Tracheal epithelial cell (primary cell): ENCODE measurements around the gene FUT7. TPM values are rescaled to one million over a fixed set of nuclear protein-coding genes. Genes with fewer than 3 reads are reported as not detected.

Source experiments
- total RNA-seq: library from RNA; depleted of rRNA; stranded (reverse); fragments of >200 nt; gene quantifications from 2 replicates; pipeline ENCODE4 v1.2.1, GENCODE V29; 2014

The FUT7 gene
- total RNA-seq = not detected in 2 replicates

GRCh38 chr9:137031904-137032640 is at the start of gene FUT7:
FUT7 (minus strand) TSS chr9:137032088; CDS start chr9:137031991, 97 bp downstream.

GRCh38 chr9:137077010-137077747 is 45.3 kb upstream of the FUT7 start, which contains the start of gene UAP1L1:
UAP1L1 (plus strand) TSS chr9:137077517; CDS start chr9:137077533, 16 bp downstream.

GRCh38 chr9:137070201-137070905 is 38.5 kb upstream of the FUT7 start, which contains the start of gene SAPCD2:
SAPCD2 (minus strand) TSS chr9:137070557; CDS start chr9:137070460, 97 bp downstream.

GRCh38 chr9:137053944-137054931 is 22.4 kb upstream of the FUT7 start, which contains the start of gene ENTPD2:
ENTPD2 (minus strand) TSS chr9:137054061; CDS start chr9:137053997, 64 bp downstream.

GRCh38 chr9:137046088-137046787 is 14.3 kb upstream of the FUT7 start, which contains the start of gene NPDC1:
NPDC1 (minus strand) TSS chr9:137046177; CDS start chr9:137045989, 188 bp downstream.

DNA sequence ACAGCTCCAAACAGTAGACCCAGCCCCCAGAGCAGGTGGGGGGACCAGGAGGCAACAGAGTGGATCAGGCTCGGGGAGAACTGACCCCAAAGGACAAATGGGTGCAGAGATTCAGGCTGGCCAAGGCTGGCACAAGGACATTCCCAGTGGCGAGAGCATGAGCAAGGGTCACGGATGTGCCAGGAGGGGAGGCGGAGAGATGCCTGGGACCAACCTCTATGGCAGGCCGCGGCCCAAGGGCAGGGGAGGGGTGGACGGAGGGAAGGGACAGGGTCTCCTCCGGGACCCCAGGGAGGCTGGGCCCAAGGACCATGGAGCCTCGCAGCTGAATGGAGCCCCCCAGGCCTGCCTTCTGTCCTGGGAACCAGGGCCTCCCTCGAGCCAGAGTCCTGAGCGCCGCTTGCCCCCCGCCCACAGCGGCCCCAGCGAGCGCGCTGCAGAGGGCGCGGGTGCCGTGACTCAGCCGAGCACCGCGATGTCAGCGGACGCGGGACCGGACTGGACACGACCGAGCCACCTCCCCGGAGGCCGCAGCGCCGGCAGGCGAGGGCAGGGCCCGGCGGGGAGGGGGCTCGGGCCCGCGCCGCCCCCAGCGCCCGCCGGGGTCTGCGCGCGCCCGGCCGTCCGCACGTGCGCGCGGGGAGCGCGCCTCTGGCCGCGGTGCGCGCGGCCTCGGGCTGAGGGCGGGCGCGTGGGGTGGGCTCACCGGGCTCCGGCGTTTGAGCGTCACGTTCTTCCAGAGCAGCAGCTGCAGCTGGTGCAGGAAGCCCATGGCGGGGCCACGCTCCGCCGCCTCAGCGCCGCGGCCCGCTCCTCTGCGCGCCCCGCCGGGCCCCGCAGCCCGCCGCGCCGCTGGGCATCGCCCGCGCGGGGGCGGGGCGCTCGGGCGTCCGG is 4.3 kb downstream of the FUT7 start, which contains the start of gene ABCA2:
Gene ABCA2, minus strand, starts transcription at position 869 of the 894 bp plus-strand sequence. Its CDS starts 97 bp downstream, at position 772.

GRCh38 chr9:136996361-136997292 is 35.3 kb downstream of the FUT7 start, which contains the start of gene CLIC3:
CLIC3 (minus strand) TSS chr9:136996568; CDS start chr9:136996543, 25 bp downstream.

DNA sequence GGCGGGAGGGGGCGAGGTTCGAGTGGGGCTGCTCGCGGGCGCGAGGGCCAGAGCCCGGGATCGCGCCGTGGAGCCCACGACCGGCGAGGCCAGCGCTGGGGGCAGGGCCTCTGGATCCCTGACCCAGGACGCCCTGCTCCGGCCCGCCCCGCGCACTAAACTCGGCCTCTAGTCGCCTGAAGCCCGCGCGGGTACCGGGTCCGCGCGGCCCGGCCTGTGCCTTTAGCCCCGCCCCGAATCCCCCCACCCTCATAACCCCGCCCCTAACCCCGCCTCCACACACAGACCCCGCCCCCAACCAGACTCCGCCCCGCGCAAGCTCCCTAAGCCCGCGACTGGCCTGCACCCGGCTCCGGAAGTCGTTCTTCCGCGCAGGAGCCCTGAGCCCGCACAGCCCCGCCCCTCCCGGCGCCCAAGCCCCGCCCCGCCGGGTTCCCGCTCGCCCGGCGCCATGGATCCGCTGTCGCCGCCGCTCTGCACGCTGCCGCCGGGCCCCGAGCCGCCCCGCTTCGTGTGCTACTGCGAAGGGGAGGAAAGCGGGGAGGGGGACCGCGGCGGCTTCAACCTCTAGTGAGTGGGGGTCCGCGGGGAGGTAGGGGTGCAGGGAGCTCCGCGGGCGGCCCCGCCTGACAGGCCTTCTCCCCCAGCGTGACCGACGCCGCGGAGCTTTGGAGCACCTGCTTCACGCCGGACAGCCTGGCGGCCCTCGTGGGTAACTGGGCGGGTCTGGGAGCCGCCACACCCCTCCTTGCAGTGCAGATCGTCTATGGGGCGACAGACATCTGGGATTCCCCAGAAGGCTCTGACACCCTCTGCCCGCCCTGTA is 39.7 kb downstream of the FUT7 start, which contains the start of gene PAXX:
Gene PAXX, plus strand, starts transcription at position 430 of the 826 bp plus-strand sequence. Its CDS starts 22 bp downstream, at position 452.

GRCh38 chr9:136982232-136983051 is 49.4 kb downstream of the FUT7 start, which contains the start of gene LCNL1:
LCNL1 (plus strand) TSS chr9:136982993; CDS start chr9:136983587, 594 bp downstream.

Other genes with a start within 250 kb of the FUT7 start
- gene TMEM141, start 240.7 kb downstream of the FUT7 start, total RNA-seq = 145 and 153 TPM in 2 replicates
- 0.43 TPM in 1 of 2 replicates, not detected in the other for gene CCDC183, start 235.8 kb downstream of the FUT7 start, total RNA-seq
- 46.5 and 65.9 TPM in 2 replicates for gene RABL6, start 224.1 kb downstream of the FUT7 start, total RNA-seq
- 1.1 and 1.7 TPM in 2 replicates for gene AJM1, start 189.6 kb downstream of the FUT7 start, total RNA-seq
- 64.6 and 90.8 TPM in 2 replicates for gene PHPT1, start 182.7 kb downstream of the FUT7 start, total RNA-seq
- 1.1 and 1.9 TPM in 2 replicates for gene MAMDC4, start 179.7 kb downstream of the FUT7 start, total RNA-seq
- gene EDF1, start 165.8 kb downstream of the FUT7 start, total RNA-seq = 188 and 239 TPM in 2 replicates
- gene TRAF2, start 145.6 kb downstream of the FUT7 start, total RNA-seq = 10.4 and 14.5 TPM in 2 replicates
- 168 and 235 TPM in 2 replicates for gene FBXW5, start 87.3 kb downstream of the FUT7 start, total RNA-seq
- gene C8G, start 86.8 kb downstream of the FUT7 start, total RNA-seq = not detected in 2 replicates
- gene LCN12, start 79.8 kb downstream of the FUT7 start, total RNA-seq = 1.2 TPM in 1 of 2 replicates, not detected in the other
- not detected in 2 replicates for gene PTGDS, start 54.6 kb downstream of the FUT7 start, total RNA-seq
- not detected in 2 replicates for gene LCNL1, start 49.1 kb downstream of the FUT7 start, total RNA-seq
- 16.4 and 21.4 TPM in 2 replicates for gene PAXX, start 39.7 kb downstream of the FUT7 start, total RNA-seq
- gene CLIC3, start 35.5 kb downstream of the FUT7 start, total RNA-seq = 4.0 and 4.8 TPM in 2 replicates
- 9.8 and 13.0 TPM in 2 replicates for gene ABCA2, start 3.9 kb downstream of the FUT7 start, total RNA-seq
- gene NPDC1, start 14.1 kb upstream of the FUT7 start, total RNA-seq = 8.3 and 9.4 TPM in 2 replicates
- gene ENTPD2, start 22.0 kb upstream of the FUT7 start, total RNA-seq = 0.21 and 1.7 TPM in 2 replicates
- 1.1 and 4.1 TPM in 2 replicates for gene SAPCD2, start 38.5 kb upstream of the FUT7 start, total RNA-seq
- 1.7 and 13.3 TPM in 2 replicates for gene UAP1L1, start 45.4 kb upstream of the FUT7 start, total RNA-seq
- gene MAN1B1, start 54.9 kb upstream of the FUT7 start, total RNA-seq = 69.9 and 71.4 TPM in 2 replicates
- 76.1 and 80.4 TPM in 2 replicates for gene DPP7, start 82.6 kb upstream of the FUT7 start, total RNA-seq
- 0.21 and 0.48 TPM in 2 replicates for gene GRIN1, start 107.1 kb upstream of the FUT7 start, total RNA-seq
- 0.24 TPM in 1 of 2 replicates, not detected in the other for gene LRRC26, start 138.0 kb upstream of the FUT7 start, total RNA-seq
- not detected in 2 replicates for gene TMEM210, start 140.0 kb upstream of the FUT7 start, total RNA-seq
- gene ANAPC2, start 156.5 kb upstream of the FUT7 start, total RNA-seq = 8.5 and 9.6 TPM in 2 replicates
- 76.3 and 93.3 TPM in 2 replicates for gene SSNA1, start 156.6 kb upstream of the FUT7 start, total RNA-seq
- gene TPRN, start 168.7 kb upstream of the FUT7 start, total RNA-seq = 4.1 and 6.4 TPM in 2 replicates
- gene TMEM203, start 173.6 kb upstream of the FUT7 start, total RNA-seq = 34.0 and 66.9 TPM in 2 replicates
- gene NDOR1, start 173.6 kb upstream of the FUT7 start, total RNA-seq = 2.7 and 6.2 TPM in 2 replicates
- 0.24 and 0.64 TPM in 2 replicates for gene RNF208, start 190.2 kb upstream of the FUT7 start, total RNA-seq
- gene CYSRT1, start 193.1 kb upstream of the FUT7 start, total RNA-seq = 0.72 and 6.0 TPM in 2 replicates
- gene RNF224, start 195.4 kb upstream of the FUT7 start, total RNA-seq = under 0.01 and 0.21 TPM in 2 replicates
- not detected in 2 replicates for gene SLC34A3, start 198.8 kb upstream of the FUT7 start, total RNA-seq
- gene TUBB4B, start 209.2 kb upstream of the FUT7 start, total RNA-seq = 94.4 and 132 TPM in 2 replicates
- gene STPG3, start 219.2 kb upstream of the FUT7 start, total RNA-seq = not detected in 2 replicates
- 55.2 and 55.7 TPM in 2 replicates for gene NELFB, start 223.2 kb upstream of the FUT7 start, total RNA-seq
- 35.6 and 36.1 TPM in 2 replicates for gene TOR4A, start 245.6 kb upstream of the FUT7 start, total RNA-seq